AG04450 (cell line): ENCODE results near the gene POR. TPM values are rescaled to one million over a fixed set of nuclear protein-coding genes. Genes with fewer than 3 reads are reported as not detected.

Experiments
- CTCF ChIA-PET: fragments of 300-600, 350-600 bp; formaldehyde crosslinking; extraction: SDS; loops from one replicate; lab custom pipeline; 2022; ENCODE audit warnings: antibody characterized with exemption, inconsistent platforms; lab: Charles Lee
- POLR2A ChIA-PET: fragments of 350-600 bp; formaldehyde crosslinking; extraction: SDS; loops from one replicate; lab custom pipeline; 2021; ENCODE audit warnings: antibody characterized with exemption, inconsistent platforms; lab: Yijun Ruan, JAX
- DNase-seq: peaks from one replicate; pipeline ENCODE4 v3.0.0-alpha.2; 2011; ENCODE audit warnings: low read depth, low spot score
- H3K27ac ChIP-seq: one replicate; pipeline ENCODE4 v1.5.1; 2012; ENCODE audit warnings: low read depth, low read length, control low read depth
- H3K27me3 ChIP-seq: one replicate; pipeline ENCODE4 v1.6.0; 2012; ENCODE audit warnings: low read length; ENCODE audit not compliant: control insufficient read depth, insufficient read depth
- H3K4me3 ChIP-seq: 2 replicates; pipeline ENCODE4 v1.5.1; 2011; ENCODE audit warnings: mild to moderate bottlenecking, low read depth, low read length, control low read depth
- H3K9me3 ChIP-seq: 2 replicates; pipeline ENCODE4 v1.5.1; 2012; ENCODE audit warnings: low read length; ENCODE audit not compliant: control insufficient read depth, insufficient read depth
- polyA plus RNA-seq: library from polyadenylated mRNA; depleted of rRNA; stranded (reverse); fragments of >200 nt; gene quantifications from 2 replicates; pipeline ENCODE4 v1.2.3, GENCODE V29; 2011
- TF ChIP-seq, protein P1 (sequence below): IDR thresholded peaks from 2 replicates; pipeline ENCODE4 v1.5.1; 2011; ENCODE audit warnings: low read depth, low read length, control low read depth, inconsistent platforms

Gene POR
- polyA plus RNA-seq, 1 experiment, result 39.0 TPM

DNA sequence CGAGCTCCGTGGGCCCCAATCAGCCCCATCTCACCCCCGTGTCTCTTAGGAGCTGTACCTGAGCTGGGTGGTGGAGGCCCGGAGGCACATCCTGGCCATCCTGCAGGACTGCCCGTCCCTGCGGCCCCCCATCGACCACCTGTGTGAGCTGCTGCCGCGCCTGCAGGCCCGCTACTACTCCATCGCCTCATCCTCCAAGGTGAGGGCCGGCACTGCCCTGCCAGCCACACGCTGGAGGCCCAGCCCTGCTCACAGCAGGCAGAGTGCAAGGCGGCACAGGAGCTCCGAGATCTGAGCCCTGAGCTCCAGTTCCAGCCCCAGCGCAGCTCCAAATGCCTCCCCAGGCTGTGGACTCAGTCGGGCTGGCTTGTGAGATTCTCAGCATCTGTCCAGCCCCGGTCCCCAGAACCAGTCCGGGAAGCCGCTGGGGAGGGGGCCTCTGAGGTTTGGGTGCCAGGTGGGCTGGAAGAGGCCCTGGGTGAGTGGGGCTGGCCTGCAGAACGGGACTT is 70.1 kb downstream of the POR start:
- Histone ChIP-seq H3K4me3 (no peak overlapping the region), H3K9me3 (no peaks in the 10 kb centered on the region; the same call in 1 of the 2 replicates), H3K27ac (no peak overlapping the region), H3K27me3 (no peaks in the 10 kb centered on the region)
- no peak for DNase-seq
- TF ChIP-seq, protein P1, sequence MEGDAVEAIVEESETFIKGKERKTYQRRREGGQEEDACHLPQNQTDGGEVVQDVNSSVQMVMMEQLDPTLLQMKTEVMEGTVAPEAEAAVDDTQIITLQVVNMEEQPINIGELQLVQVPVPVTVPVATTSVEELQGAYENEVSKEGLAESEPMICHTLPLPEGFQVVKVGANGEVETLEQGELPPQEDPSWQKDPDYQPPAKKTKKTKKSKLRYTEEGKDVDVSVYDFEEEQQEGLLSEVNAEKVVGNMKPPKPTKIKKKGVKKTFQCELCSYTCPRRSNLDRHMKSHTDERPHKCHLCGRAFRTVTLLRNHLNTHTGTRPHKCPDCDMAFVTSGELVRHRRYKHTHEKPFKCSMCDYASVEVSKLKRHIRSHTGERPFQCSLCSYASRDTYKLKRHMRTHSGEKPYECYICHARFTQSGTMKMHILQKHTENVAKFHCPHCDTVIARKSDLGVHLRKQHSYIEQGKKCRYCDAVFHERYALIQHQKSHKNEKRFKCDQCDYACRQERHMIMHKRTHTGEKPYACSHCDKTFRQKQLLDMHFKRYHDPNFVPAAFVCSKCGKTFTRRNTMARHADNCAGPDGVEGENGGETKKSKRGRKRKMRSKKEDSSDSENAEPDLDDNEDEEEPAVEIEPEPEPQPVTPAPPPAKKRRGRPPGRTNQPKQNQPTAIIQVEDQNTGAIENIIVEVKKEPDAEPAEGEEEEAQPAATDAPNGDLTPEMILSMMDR, result no peak
- POLR2A ChIA-PET, result interaction anchor here (0.8 kb wide), 1 partner anchor 23 kb away, joined by 5 read pairs; no protein-coding TSS in a partner anchor
- CTCF ChIA-PET, result interaction anchor here (0.6 kb wide), 1 partner anchor 329 kb away, joined by 6 read pairs; no protein-coding TSS in a partner anchor

DNA sequence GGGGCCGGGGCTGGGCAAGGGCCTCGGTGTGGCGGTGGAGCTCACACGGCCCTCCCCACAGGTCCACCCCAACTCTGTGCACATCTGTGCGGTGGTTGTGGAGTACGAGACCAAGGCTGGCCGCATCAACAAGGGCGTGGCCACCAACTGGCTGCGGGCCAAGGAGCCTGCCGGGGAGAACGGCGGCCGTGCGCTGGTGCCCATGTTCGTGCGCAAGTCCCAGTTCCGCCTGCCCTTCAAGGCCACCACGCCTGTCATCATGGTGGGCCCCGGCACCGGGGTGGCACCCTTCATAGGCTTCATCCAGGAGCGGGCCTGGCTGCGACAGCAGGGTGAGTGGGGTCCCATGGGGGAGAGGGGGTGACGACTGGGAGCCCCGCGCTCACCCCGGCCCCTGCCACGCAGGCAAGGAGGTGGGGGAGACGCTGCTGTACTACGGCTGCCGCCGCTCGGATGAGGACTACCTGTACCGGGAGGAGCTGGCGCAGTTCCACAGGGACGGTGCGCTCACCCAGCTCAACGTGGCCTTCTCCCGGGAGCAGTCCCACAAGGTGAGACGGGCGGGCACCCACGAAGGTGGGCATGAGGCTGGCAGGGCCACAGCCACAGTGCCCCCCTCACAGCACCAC is 70.7 kb downstream of the POR start:
- Histone ChIP-seq H3K4me3 (no peak overlapping the region), H3K9me3 (no peaks in the 10 kb centered on the region; the same call in 1 of the 2 replicates), H3K27ac (no peak overlapping the region), H3K27me3 (no peaks in the 10 kb centered on the region)
- CTCF ChIA-PET, result no interaction called here
- DNase-seq, result no peak
- TF ChIP-seq, protein P1, result no peak
- POLR2A ChIA-PET, result interaction anchor here (0.8 kb wide), 1 partner anchor 23 kb away, joined by 5 read pairs; no protein-coding TSS in a partner anchor

DNA sequence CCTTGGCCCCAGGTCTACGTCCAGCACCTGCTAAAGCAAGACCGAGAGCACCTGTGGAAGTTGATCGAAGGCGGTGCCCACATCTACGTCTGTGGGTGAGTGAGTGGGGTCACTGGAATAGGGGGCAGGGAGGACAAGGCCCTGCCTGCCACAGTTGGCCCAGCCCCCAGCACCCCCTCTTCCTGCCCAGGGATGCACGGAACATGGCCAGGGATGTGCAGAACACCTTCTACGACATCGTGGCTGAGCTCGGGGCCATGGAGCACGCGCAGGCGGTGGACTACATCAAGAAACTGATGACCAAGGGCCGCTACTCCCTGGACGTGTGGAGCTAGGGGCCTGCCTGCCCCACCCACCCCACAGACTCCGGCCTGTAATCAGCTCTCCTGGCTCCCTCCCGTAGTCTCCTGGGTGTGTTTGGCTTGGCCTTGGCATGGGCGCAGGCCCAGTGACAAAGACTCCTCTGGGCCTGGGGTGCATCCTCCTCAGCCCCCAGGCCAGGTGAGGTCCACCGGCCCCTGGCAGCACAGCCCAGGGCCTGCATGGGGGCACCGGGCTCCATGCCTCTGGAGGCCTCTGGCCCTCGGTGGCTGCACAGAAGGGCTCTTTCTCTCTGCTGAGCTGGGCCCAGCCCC is 71.3 kb downstream of the POR start:
- ChIA-PET POLR2A (interaction anchor here (0.6 kb wide), 1 partner anchor 96 kb away, joined by 3 read pairs; no protein-coding TSS in a partner anchor), CTCF (no interaction called here)
- Histone ChIP-seq H3K4me3 (no peak overlapping the region), H3K9me3 (no peaks in the 10 kb centered on the region; the same call in 1 of the 2 replicates), H3K27me3 (no peaks in the 10 kb centered on the region), H3K27ac (no peak overlapping the region)
- TF ChIP-seq, protein P1, result no peak
- DNase-seq, result no peak

DNA sequence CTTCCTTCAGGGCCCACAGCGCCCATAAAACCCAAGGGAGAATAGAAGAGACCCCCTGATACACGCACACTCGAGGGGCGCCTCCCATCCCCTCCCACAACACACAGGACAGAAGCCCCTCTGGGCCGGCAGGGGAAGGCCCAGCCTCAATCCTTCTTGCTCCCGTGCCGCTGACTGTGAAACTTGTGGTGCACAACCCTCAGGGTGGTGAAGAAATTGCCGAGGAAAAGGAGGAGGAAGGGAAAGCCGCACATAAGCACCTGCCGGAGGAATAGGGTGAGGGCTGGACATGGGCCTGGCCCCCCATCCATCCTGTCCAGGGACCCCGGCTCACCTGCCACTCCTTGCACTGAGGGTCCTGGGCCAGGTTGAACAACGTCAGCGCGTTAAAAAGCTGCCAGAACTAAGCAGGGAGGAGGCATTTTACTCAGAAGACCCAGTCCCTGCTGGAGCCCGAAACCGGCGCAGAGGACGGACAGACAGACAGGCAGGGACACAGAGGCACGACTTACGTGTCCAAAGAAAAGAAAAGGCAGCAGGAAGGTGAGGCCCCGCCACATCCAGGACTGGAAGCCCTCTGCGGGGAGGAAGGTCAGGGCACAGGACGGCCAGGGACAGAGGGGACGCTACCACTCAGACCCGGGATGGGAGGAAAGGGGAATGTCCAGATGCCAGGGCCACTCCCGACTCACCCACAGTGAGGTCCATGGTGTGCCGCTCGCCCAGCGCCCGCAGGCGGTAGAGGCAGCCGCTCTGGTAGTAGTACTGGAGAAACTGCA is 72.3 kb downstream of the POR start:
- TF ChIP-seq, protein P1, result no peak
- no peak overlapping the region for H3K27ac ChIP-seq
- ChIA-PET POLR2A (interaction anchor here (0.6 kb wide), 1 partner anchor 97 kb away, joined by 3 read pairs; no protein-coding TSS in a partner anchor), CTCF (no interaction called here)
- no peak for DNase-seq
- H3K9me3 ChIP-seq, result no peaks in the 10 kb centered on the region; the same call in 1 of the 2 replicates
- no peaks in the 10 kb centered on the region for H3K27me3 ChIP-seq
- no peak overlapping the region for H3K4me3 ChIP-seq
